CD14-positive monocyte (primary cell): ENCODE measurements around the gene DYRK1A. TPM values are rescaled to one million over a fixed set of nuclear protein-coding genes. Genes with fewer than 3 reads are reported as not detected.

Experiments used
- DNase-seq, 3 donors: peaks; one replicate each; pipeline ENCODE4 v3.0.0-alpha.2; 2011 to 2022
- H2AFZ ChIP-seq: 2 replicates; pipeline ENCODE4 v1.6.0; 2012; ENCODE audit warnings: mild to moderate bottlenecking, low read depth, low read length, inconsistent platforms; ENCODE audit not compliant: insufficient read depth, poor library complexity, severe bottlenecking
- H3K27ac ChIP-seq, 2 donors: 1 replicate in 1 of 2; 2 replicates in 1 of 2; pipeline ENCODE4 v1.5.1; 2012 to 2013; ENCODE audit warnings: low read length in 2 of 2, control low read depth in 1 of 2, inconsistent platforms in 1 of 2, low read depth in 1 of 2, mild to moderate bottlenecking in 1 of 2
- H3K27me3 ChIP-seq, 2 donors: one replicate each; pipeline versions ENCODE4 v1.6.0 to v1.6.1; 2011 to 2013; ENCODE audit warnings: low read length in 2 of 2; ENCODE audit not compliant: control insufficient read depth in 2 of 2, insufficient read depth in 2 of 2
- H3K36me3 ChIP-seq, 2 donors: replicated peaks in 1 of 2; 1 replicate in 1 of 2; 2 replicates in 1 of 2; pipeline versions ENCODE4 v1.5.1 to v1.6.1; 2012 to 2013; ENCODE audit warnings: low read length in 2 of 2, control low read depth in 1 of 2, inconsistent platforms in 1 of 2, mild to moderate bottlenecking in 1 of 2; ENCODE audit not compliant: insufficient read depth in 2 of 2, control insufficient read depth in 1 of 2
- H3K4me1 ChIP-seq, 2 donors: 1 replicate in 1 of 2; 2 replicates in 1 of 2; pipeline versions ENCODE4 v1.5.1 to v1.6.1; 2012 to 2013; ENCODE audit warnings: low read length in 2 of 2, control low read depth in 1 of 2, inconsistent platforms in 1 of 2, mild to moderate bottlenecking in 1 of 2, moderate library complexity in 1 of 2; ENCODE audit not compliant: insufficient read depth in 2 of 2, control insufficient read depth in 1 of 2
- H3K4me2 ChIP-seq: replicated peaks from 2 replicates; pipeline ENCODE3; 2012; ENCODE audit warnings: low read length, moderate library complexity, mild to moderate bottlenecking; ENCODE audit not compliant: poor library complexity, severe bottlenecking; ENCODE audit errors: extremely low read depth
- H3K4me3 ChIP-seq, 3 experiments: fragments of 200-600 bp in 1 of 3; sonication (generic) in 1 of 3; replicated peaks in 1 of 3; 1 replicate in 2 of 3; 2 replicates in 1 of 3; pipeline ENCODE4 v1.5.1; 2011 to 2013; ENCODE audit warnings: low read length in 3 of 3, mild to moderate bottlenecking in 3 of 3, control low read depth in 2 of 3, low read depth in 2 of 3, inconsistent platforms in 1 of 3, moderate library complexity in 1 of 3
- H3K79me2 ChIP-seq: 2 replicates; pipeline ENCODE4 v1.6.0; 2012; ENCODE audit warnings: mild to moderate bottlenecking, control low read depth, inconsistent platforms, low read length, moderate library complexity; ENCODE audit not compliant: insufficient read depth
- H3K9ac ChIP-seq: 2 replicates; pipeline ENCODE4 v1.6.0; 2017; ENCODE audit warnings: low read length, mild to moderate bottlenecking; ENCODE audit not compliant: insufficient read depth, poor library complexity, severe bottlenecking
- H3K9me3 ChIP-seq, 2 donors: replicated peaks in 1 of 2; 1 replicate in 1 of 2; 2 replicates in 1 of 2; pipeline versions ENCODE4 v1.5.1 to v1.6.1; 2012 to 2013; ENCODE audit warnings: low read length in 2 of 2, control low read depth in 1 of 2; ENCODE audit not compliant: control insufficient read depth in 1 of 2, insufficient read depth in 1 of 2
- H4K20me1 ChIP-seq: 2 replicates; pipeline ENCODE4 v1.6.0; 2012; ENCODE audit warnings: mild to moderate bottlenecking, low read length, control low read depth, moderate library complexity; ENCODE audit not compliant: insufficient read depth
- H3K27ac Mint-ChIP-seq, 7 donors: one replicate each; pipeline ENCODE4 v1.8.0; 2020; ENCODE audit warnings: mild to moderate bottlenecking in 7 of 7, mixed read lengths in 7 of 7, moderate library complexity in 6 of 7, inconsistent platforms in 2 of 7
- H3K27me3 Mint-ChIP-seq, 3 donors: one replicate each; pipeline ENCODE4 v1.8.0; 2021 to 2022; ENCODE audit warnings: low read depth in 3 of 3, mild to moderate bottlenecking in 3 of 3, mixed read lengths in 3 of 3, moderate library complexity in 3 of 3, inconsistent platforms in 1 of 3
- H3K36me3 Mint-ChIP-seq, 2 donors: one replicate each; pipeline ENCODE4 v1.8.0; 2020; ENCODE audit warnings: mixed read lengths in 2 of 2, inconsistent platforms in 1 of 2, mild to moderate bottlenecking in 1 of 2
- H3K4me1 Mint-ChIP-seq: one replicate; pipeline ENCODE4 v1.8.0; 2020; ENCODE audit warnings: mild to moderate bottlenecking, mixed read lengths
- H3K4me3 Mint-ChIP-seq, 2 donors: one replicate each; pipeline ENCODE4 v1.8.0; 2020; ENCODE audit warnings: mild to moderate bottlenecking in 2 of 2, mixed read lengths in 2 of 2, moderate library complexity in 1 of 2
- H3K9me3 Mint-ChIP-seq, 7 donors: one replicate each; pipeline ENCODE4 v1.8.0; 2020 to 2022; ENCODE audit warnings: mixed read lengths in 7 of 7, mild to moderate bottlenecking in 6 of 7, moderate library complexity in 6 of 7, inconsistent platforms in 2 of 7
- WGBS: methylation state at CpG from one replicate; pipeline ENCODE4 v1.1.5; 2013; ENCODE audit warnings: missing lambda C conversion rate; ENCODE audit not compliant: insufficient coverage; 5-methylcytosine and 5-hydroxymethylcytosine counted together
- intact Hi-C, 2 donors: fragments of 100-400 bp; cut with micrococcal nuclease; formaldehyde crosslinking; loops; one replicate each; pipeline versions ENCODE4 v1.15.0 to v1.15.1; 2023
- polyA plus RNA-seq, 3 donors: library from polyadenylated mRNA; depleted of rRNA in 1 of 3; unstranded in 2 of 3; stranded (reverse) in 1 of 3; fragments of 300-500 nt in 2 of 3; fragments of >200 nt in 1 of 3; fragmentation: Illumina TruSeq in 2 of 3; gene quantifications; 1 replicate in 2 of 3; 2 replicates in 1 of 3; pipeline ENCODE4 v1.2.3, GENCODE V29; 2012 to 2021
- TF ChIP-seq, protein P1 (sequence below): fragments of 200-600 bp; IDR thresholded peaks from one replicate; pipeline ENCODE4 v1.8.0; 2022; ENCODE audit warnings: antibody characterized with exemption, mild to moderate bottlenecking

DYRK1A gene
- polyA plus RNA-seq, 3 donors: 1.8 to 53.5 (median 2.4) TPM

DNA sequence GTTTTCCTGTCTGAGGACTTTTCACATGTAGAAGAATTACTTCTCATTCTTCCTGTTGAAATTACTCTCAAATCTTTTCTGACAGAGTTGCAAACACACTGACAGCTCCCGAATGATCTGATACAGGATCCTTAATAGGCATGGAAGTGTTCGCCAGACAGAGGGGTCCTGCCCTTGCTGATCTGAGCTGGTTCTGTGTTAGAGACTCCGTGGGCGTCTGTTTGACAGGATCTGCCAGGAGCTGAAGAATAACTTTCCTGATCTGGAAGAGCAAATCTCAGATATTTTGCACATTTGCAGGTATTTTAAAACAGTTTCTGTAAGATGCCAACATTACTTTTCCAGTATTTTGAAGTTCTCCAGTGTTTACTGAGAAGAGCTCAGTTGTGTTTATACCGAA is 202.3 kb downstream of the DYRK1A start:
- Mint-ChIP-seq H3K27ac (no peak overlapping the region), H3K27me3 (peaks cover 3 to 5% (median 3%) of the 10 kb centered on the region in 3 donors), H3K4me1 (peaks cover 17% of the 10 kb centered on the region), H3K36me3 (no peaks in the 10 kb centered on the region), H3K4me3 (no peak overlapping the region), H3K9me3 (peaks cover 0 to 5% (median 0%) of the 10 kb centered on the region in 7 donors)
- 90% methylated on average over 5 of the region's 5 CpGs for WGBS
- Histone ChIP-seq H3K9me3 (no peaks in the 10 kb centered on the region), H2AFZ (no peak overlapping the region), H3K4me1 (peaks cover 18 to 19% of the 10 kb centered on the region in 2 donors), H3K27ac (no peak overlapping the region), H4K20me1 (no peaks in the 10 kb centered on the region), H3K9ac (no peak overlapping the region), H3K79me2 (no peaks in the 10 kb centered on the region), H3K4me2 (no peak overlapping the region), H3K36me3 (no peaks in the 10 kb centered on the region), H3K27me3 (no peaks in the 10 kb centered on the region), H3K4me3 (no peak overlapping the region)
- TF ChIP-seq, protein P1, sequence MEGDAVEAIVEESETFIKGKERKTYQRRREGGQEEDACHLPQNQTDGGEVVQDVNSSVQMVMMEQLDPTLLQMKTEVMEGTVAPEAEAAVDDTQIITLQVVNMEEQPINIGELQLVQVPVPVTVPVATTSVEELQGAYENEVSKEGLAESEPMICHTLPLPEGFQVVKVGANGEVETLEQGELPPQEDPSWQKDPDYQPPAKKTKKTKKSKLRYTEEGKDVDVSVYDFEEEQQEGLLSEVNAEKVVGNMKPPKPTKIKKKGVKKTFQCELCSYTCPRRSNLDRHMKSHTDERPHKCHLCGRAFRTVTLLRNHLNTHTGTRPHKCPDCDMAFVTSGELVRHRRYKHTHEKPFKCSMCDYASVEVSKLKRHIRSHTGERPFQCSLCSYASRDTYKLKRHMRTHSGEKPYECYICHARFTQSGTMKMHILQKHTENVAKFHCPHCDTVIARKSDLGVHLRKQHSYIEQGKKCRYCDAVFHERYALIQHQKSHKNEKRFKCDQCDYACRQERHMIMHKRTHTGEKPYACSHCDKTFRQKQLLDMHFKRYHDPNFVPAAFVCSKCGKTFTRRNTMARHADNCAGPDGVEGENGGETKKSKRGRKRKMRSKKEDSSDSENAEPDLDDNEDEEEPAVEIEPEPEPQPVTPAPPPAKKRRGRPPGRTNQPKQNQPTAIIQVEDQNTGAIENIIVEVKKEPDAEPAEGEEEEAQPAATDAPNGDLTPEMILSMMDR: no peak
- intact Hi-C loops: loop anchor here (10.0 kb wide), 2 partner anchors 104 to 304 kb away; partner anchors contain the start of gene VPS26C (in 1 of the 2)
- DNase-seq: no peak

DNA sequence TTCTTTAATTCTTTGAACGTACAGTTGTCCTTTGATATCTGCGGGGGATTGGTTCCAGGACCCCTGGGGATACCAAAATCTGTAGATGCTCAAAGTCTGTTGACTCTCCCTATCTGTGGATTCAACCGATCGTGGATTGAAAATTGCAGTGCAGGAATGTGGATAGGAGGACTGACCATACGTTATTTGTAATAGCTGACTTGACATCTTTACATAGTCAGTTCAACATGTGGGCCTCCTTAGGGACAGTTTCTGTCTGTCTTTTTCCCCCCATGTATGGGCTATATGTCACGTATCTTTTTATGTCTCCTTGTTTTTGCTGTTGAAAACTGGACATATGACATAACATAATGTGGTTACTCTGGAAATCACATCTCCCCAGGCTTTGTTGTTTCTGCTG is 204.9 kb downstream of the DYRK1A start:
- H3K27me3 Mint-ChIP-seq: peaks cover 3 to 5% (median 3%) of the 10 kb centered on the region in 3 donors
- WGBS: 96% methylated on average over 4 of the region's 6 CpGs
- H4K20me1 ChIP-seq: no peaks in the 10 kb centered on the region
- H3K79me2 ChIP-seq: no peaks in the 10 kb centered on the region
- no peak overlapping the region for H3K4me3 ChIP-seq
- TF ChIP-seq, protein P1: no peak
- no peak overlapping the region for H3K4me2 ChIP-seq
- no peak overlapping the region for H3K4me3 Mint-ChIP-seq
- H3K36me3 ChIP-seq: no peaks in the 10 kb centered on the region
- peaks cover 0 to 2% of the 10 kb centered on the region in 2 donors for H3K9me3 ChIP-seq
- H3K36me3 Mint-ChIP-seq: no peaks in the 10 kb centered on the region
- intact Hi-C loops: no loop called here
- peaks cover 0 to 3% (median 2%) of the 10 kb centered on the region in 7 donors for H3K9me3 Mint-ChIP-seq
- no peaks in the 10 kb centered on the region for H3K4me1 ChIP-seq
- no peak overlapping the region for H2AFZ ChIP-seq
- H3K27ac Mint-ChIP-seq: no peak overlapping the region
- H3K4me1 Mint-ChIP-seq: no peaks in the 10 kb centered on the region
- DNase-seq: no peak
- no peak overlapping the region for H3K9ac ChIP-seq
- H3K27ac ChIP-seq: no peak overlapping the region
- H3K27me3 ChIP-seq: no peaks in the 10 kb centered on the region
